Fibroblast of peridontal ligament (primary cell): Measurements from ENCODE around the gene DEK.
"Not testable (repeated sequence)": the region's sequence is repeated elsewhere in the genome, so short reads cannot be mapped to it uniquely, and the experiment has no call there.

Experiments used
- DNase-seq: peaks from one replicate; pipeline ENCODE4 v3.0.0-alpha.2; 2010; ENCODE audit errors: extremely low read depth

DEK gene

DNA sequence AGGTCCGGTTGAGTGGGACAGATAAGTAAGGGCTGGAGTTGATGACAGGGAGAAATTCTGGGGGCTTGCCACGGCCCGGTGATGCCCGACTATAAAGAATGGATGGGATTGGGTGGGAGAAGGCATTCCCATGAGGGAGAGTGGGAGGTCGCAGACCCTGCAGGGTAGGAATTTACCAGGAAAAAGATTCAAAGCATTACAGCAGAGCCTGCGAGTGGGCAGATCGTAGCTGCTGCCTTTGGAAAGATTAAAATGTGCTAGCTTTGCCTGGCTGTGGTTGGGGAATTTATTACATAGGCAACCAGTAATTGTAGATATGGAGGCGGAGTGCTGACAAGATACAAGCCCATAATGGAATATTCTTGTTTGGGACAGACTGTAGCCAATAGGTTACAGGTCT is 59.6 kb downstream of the DEK start:
- no peak for DNase-seq

DNA sequence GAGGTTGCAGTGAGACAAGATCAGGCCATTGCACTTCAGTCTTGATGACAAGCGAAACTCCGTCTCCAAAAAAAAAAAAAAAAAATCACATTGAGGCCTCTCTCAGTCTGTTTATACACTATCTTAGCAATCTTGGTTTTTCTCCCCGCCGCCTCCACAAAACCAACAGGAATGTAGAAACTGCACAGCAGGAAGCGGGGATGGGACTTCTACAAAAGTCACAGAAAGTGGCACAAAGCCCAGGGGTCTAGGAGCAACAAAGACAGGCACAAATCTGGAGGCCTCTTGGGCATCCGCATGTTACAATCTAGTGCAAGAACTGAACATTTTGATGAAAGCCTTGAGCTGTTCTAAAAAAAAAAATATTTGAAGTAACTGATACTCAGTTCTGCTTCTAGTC is 60.5 kb downstream of the DEK start:
- DNase-seq: peak; percentile 35

DNA sequence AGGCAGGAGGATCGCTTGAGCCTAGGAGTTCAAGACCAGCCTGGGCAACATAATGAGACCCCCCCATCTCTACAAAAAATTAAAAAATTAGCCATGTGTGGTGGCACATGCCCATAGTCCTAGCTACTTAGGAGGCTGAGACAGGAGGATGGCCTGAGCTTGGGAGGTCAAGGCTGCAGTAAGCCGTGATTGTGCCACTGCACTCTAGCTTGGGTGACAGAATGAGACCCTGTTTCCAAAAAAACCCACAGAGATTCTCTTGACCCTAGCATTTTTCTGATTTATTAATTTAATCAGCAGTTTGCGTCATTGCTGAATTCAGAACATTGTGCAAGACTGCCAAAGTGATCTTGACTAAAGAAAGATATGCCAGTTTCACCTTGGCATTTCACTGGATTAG is 72.3 kb downstream of the DEK start:
- DNase-seq: no peak

DNA sequence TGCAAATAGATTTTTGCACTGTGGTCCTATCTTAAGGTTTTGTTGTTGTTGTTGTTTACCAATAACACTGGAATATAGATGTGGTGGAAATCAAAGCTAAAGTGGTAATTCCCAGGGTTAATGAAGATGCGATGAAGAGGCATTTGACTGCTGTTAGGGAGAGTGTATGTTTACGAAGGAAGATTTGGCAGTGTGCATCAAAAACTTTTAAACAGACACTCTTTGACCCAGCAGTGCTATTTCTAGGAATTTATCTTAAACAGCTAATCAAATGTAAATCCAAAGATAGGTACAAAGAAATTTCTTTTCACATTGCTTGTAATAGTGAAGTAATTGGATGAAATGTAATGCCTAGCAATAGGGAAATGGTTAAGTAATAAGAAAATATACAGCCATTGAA is 75.1 kb downstream of the DEK start:
- DNase-seq: no peak

DNA sequence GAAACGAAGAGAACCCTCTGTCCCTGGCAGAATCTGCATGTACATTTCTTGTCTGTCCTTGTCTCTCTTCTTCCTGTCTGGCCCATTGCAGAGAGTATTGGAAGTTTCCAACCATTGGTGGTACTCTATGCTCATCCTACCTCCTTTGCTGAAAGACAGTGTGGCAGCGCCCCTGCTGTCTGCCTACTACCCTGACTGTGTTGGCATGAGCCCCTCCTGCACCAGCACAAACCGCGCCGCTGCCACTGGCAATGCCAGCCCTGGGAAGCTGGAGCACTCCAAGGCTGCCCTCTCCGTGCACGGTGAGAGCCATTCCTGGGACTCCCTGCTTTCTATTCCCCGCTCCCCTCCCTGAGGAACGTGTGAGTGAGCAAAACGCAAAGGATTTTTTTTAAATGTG is 76.6 kb downstream of the DEK start:
- no peak for DNase-seq

DNA sequence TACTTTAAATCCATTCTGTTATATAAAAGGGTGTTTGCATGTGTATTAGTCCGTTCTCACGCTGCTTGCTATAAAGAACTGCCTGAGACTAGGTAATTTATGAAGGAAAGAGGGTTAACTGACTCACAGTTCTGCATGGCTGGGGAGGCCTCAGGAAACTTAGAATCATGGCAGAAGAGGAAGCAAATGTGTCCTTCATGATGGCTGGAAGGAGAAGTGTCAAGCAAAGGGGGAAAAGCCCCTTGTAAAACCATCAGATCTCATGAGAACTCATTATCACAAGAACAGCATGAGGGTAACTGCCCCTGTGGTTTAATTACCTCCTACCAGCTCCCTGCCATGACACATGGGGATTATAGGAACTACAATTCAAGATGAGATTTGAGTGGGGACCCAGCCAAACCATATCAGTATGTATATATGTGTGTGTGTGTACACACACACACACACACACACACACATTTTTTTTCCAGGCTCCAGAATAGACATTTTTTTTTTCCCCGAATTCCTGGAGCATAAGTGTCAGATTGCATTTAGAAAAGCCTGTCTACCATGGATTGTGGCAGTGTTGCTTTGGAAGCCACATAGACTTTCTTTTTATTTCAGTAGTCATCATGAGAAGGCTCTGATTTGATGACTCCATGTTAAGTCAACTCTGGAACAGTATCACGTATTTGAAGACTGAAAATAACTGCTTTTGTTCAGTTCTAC is 77.6 kb downstream of the DEK start:
- DNase-seq: peak; percentile 34

DNA sequence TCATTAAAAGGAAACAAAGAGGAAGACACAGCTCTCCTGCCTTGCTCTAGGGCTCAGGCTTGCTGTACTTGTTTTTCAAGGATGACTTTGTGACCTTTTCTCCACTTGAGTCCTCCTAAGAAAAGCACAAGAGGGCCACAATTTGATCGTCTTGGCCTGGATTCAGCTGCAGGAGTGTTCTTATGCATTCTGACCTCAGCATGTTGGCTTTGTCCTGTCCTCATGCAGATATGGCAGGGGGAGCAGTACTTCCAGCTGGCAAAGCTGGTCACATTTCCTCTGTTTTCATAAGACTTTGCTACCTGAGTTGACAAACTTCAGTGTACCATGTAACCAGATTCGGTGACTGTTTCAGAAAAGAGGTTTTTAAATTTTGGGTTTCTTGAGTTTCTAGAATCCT is 78.3 kb downstream of the DEK start:
- DNase-seq: no peak

DNA sequence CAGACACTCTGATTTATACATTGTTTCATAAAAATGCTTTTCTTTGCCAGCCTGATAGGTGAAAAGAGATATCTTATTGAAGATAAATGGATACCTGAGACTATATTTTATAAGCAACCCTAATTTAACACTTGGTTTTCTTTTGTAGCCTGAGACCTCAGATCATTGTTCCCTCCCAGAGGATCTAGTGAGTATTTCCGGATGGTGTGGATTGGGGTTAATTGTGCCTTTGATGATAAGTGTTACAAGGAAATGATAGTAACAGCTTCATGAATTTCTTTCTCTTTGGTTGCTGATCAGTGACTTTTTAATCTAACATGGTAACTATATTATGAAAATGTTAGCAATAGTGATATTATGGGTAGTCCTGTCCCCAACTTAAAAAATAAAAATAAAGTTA is 78.7 kb downstream of the DEK start:
- no peak for DNase-seq

DNA sequence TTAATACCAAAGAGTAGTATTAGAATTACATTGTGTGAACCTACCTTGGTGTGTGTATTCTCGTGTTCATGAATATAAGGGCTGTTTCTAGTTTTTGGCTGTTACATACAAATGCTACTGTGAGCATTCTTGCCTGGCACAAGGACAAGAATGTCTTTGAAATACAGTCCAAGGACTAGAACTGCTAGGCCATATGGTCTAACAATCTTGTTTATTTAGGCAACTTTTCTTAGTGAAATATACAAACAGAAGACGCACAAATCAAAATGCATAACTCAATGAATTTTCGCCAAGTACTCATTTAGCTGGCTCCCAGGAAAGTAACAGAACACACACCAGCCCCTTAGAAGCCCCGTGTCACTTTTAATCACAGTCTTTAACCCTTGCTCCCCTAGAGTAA is 80.6 kb downstream of the DEK start:
- DNase-seq: peak; percentile 59

DNA sequence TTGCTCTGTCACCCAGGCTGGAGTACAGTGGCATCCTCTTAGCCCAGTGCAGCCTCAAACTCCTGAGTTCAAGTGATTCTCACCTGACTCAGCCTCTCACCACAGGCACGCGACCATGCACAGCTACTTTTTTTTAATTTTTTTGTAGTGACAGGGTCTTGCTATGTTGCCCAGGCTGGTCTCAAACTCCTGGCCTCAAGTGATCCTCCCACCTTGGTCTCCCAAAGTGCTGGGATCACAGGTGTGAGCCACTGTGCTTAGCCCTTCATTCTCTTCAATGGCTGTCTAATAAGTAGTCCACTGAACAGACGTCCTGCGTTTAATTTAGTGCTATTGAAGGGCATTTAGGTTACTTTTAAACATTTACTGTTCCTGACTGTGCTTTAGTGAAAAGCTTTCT is 81.8 kb downstream of the DEK start:
- no peak for DNase-seq

DNA sequence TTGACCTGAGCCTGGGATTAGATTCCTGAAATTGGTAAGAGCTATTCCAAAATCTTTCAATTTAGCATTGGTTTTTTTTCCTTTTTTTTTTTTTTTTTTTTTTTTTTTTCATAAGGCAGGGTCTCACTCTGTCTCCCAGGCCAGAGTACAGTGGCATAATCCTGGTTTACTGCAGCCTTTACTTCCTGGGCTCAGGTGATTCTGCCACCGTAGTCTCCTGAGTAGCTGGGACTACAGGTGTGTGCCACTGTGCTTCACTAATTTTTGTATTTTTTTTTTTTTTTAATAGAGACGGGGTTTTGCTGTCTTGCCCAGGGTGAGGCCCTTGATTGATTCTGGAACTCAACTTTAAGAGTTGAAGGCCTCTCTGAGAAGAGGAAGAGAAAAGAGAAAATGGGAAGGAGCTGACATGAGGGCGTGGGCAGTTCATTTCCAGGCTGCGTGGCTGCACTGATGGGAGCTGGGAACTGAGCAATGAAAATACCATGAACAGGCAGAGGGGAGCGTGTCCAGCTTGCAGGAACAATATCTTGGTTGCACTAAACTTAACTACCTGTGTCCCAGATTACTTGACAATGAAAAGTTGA is 84.5 kb downstream of the DEK start:
- DNase-seq: no peak

DNA sequence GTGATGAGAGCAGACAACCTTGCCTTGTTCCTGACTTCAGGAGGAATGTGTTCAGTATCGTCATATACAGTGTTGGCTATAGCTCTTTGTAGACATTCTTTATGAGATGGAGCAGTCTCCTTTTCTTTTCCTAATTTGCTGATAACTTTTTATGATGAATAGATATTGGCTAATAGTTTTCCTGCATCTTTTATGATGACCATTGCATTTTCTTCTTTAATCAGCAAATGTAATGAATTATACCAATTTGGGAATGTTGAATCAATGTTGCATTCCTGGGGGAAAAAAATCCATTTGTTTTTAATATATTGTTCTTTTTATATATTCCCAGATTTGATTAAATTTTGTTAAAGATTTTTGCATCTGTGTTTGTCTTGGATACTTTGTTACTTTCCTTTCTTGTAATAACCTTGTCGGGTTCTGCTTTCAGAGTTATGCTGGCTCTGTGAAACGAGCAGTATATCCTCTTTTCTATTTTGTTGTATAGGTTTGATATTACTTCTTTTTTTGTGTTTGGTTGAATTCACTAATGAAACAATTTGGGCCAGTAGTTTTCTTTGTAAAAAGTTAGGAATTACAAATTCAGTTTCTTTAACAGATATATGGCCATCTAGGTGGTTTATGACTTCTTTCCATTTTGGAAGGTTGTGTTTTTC is 85.2 kb downstream of the DEK start:
- DNase-seq: no peak

DNA sequence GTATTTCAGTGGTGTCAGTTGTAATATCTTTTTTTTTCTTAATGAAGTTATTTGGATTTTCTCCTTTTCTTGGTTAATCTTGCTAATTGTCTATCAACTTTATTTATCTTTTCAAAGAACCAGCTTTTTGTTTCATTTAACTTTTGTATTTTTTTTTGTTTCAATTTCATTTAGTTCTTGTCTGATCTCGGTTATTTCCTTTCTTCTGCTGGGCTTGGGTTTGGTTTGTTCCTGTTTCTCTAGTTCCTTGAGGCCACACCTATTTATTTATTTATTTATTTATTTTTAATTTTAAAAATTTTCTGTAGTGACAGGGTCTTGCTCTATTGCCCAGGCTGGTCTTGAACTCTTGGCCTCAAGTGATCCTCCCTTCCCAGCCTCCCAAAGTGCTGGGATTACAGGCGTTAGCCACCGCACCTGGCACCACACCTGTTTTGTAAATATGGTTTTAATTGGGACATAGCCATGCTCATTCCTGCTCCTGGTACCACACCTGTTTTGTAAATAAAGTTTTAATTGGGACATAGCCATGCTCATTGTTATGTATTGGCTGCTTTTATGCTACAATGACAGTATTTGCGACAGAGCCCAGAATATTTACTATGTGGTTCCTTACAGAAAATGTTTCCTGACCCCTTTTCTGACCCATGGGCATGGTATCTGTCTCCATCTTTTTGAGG is 86.9 kb downstream of the DEK start:
- no peak for DNase-seq

DNA sequence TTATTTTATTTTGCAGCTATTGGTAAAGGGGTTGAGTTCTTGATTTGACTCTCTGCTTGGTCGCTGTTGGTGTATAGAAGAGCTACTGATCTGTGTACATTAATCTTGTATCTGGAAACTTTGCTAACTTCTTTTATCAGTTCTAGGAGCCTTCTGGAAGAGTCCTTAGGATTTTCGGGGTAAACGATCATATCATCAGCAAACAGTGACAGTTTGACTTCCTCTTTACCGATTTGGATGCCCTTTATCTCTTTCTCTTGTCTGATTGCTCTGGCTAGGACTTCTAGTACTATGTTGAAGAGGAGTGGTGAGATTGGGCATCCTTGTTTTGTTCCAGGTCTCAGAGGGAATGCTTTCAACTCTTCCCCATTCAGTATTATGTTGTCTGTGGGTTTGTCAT is 88.1 kb downstream of the DEK start:
- not testable (repeated sequence) for DNase-seq
